H54 (cell line): ENCODE data around the gene NSF.
"Not testable (repeated sequence)": the region's sequence is repeated elsewhere in the genome, so short reads cannot be mapped to it uniquely, and the experiment has no call there.

Source experiments
- DNase-seq: peaks from one replicate; pipeline ENCODE4 v3.0.0; 2011; ENCODE audit warnings: low spot score, mixed read lengths; ENCODE audit not compliant: insufficient read length
- FAIRE-seq: peaks from 3 replicates; lab custom pipeline; 2011; peaks lifted over from hg19 to GRCh38; lab: Jason Lieb, UNC
- POLR2A ChIP-seq: IDR thresholded peaks from 2 replicates; pipeline ENCODE4 v1.6.1; 2011; ENCODE audit warnings: low read depth, mild to moderate bottlenecking, low read length

The NSF gene

GRCh38 chr17:46692196-46692595 is 101.7 kb downstream of the NSF start:
- not testable (repeated sequence) for DNase-seq, FAIRE-seq

GRCh38 chr17:46693283-46693682 is 102.8 kb downstream of the NSF start:
- FAIRE-seq, DNase-seq: not testable (repeated sequence)

DNA sequence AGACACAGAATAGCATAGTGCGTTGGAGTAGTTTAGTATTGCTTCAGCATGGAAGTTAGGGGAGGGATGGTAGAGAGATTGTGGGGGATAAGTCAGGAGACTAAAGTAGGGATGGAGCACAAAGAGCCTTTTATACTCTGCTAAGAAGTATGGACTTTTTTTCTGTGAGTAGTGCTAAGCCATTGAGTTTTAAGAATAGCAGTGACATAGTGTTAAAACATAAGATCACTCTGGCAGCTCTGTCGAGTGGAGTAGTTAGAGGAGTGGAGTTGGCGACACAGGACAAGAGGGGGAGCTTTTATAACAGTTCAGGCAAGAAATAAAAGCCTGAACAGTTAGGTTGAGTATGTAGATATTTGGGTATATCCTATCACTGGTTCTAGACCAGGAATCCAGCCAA is 106.1 kb downstream of the NSF start:
- DNase-seq = not testable (repeated sequence)
- peak; percentile 78 for FAIRE-seq

- not testable (repeated sequence) for DNase-seq, FAIRE-seq
Observed at GRCh38 chr17:46699014-46699413, 108.5 kb downstream of the NSF start.

DNA sequence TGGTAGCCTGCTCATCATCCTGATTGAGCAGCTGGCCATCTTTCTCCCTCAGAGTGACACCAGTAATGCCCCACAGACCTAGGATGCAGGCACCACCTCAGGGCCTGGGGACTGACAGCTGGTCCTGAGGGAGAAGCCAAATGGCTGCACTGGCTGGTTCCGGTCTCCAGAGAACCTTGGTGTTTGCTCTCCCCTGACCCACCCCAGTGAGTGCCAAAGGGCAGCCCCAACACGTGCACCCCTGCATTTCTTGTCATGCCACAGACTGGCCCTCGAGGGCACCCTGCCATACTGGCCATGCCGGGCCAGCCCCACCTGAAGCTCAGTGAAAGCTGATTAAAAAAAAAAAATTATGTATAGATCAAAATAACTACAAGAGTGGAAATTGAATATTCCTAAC is 127.5 kb downstream of the NSF start:
- DNase-seq (no peak), FAIRE-seq (no peak)

DNA sequence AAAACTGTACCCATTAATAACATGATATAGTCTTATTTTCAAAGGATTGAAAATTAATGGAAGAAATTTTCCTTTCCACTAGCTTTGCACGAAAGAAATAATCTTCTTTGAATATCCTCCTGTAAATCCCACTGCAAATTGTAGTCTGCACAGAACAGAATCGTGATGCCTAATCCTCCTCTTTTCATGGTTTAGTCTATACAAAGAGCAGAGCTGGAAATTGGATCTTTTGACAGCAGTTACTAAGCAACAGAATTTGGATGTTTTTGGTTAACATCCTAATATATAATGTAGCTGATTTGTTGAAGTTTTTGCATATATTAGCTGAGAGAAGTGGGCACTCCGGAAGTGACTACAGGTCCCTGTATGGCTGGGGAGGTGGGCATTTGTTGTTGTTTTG is 129.4 kb downstream of the NSF start:
- TF ChIP-seq POLR2A = no peak
- no peak for FAIRE-seq
- DNase-seq = no peak

More for the DNA sequence above, 127.5 kb downstream of the NSF start:
- TF ChIP-seq POLR2A = no peak

DNA sequence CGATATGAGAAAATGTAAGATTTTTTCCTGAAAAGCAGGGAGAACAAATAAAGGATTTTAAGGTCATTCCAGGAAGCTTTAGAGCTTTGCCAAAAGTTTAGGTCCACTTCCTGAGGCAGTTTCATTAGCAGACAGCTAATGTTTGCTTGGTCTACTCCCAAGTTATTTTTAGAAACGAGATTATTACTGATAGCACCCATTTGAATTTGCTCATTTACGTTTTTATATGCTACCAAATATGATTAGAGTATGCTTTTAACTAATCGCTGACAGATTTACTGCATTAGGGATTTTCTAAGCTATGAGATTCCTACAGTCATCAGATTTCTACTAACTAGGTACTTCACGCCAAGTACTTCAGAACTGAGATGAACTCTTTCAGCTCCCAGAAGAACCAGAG is 129.9 kb downstream of the NSF start:
- TF ChIP-seq POLR2A = no peak
- no peak for DNase-seq
- no peak for FAIRE-seq

DNA sequence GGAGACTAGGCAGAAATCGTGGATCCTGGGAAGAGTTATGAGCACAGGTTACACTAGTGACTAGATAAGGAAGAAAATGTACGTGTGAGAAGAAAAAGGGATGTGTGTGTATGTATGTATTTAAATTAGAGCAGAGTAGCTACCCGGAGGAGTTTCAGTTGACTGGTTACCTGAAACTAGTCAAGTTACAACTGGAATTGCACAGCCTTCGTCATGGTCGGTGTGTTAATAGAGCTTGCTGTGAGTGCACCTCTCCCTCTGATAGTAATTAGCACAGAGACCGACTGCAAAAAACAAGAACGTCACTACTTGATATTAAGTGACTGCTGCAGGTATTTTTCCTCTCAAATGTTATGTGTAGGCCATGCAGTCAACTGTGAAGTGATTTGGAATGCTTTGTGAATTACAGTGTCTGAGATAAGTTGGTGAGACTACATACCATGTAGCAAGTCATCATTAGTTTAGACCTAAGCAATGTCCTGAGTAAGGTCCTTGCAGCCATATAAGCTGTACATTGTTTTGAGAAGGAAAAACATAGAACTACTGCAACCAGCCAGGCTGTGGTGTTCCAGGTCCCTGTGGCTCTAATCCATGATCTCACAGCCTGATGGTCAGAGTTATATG is 132.3 kb downstream of the NSF start:
- peak; percentile 69 for FAIRE-seq
- DNase-seq = no peak
- TF ChIP-seq POLR2A = no peak

DNA sequence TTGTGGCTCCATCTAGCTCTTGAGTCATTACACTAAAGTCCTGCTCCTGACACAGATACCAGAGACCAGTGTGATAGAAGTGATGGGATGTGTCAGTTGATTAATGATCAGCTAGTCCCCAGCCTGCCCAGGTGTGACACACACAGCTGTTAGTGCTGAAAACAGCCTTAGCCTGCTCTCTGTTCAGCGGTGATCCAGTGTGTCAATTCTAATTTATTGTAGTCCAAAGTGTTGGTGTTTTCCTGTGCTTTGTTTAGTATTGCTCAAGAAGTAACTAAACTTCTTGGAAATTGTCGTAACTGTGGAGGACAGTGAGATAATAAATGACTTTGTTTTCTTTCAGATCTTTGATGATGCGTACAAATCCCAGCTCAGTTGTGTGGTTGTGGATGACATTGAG is 135.7 kb downstream of the NSF start:
- DNase-seq (no peak), FAIRE-seq (peak; percentile 96)
- TF ChIP-seq POLR2A = no peak

- FAIRE-seq (peak; percentile 99), DNase-seq (peak; percentile 54)
- no peak for TF ChIP-seq POLR2A
Observed at GRCh38 chr17:46727572-46728348, 137.3 kb downstream of the NSF start.

GRCh38 chr17:46730026-46730425 is 139.6 kb downstream of the NSF start:
- FAIRE-seq (no peak), DNase-seq (no peak)
- TF ChIP-seq POLR2A = no peak

DNA sequence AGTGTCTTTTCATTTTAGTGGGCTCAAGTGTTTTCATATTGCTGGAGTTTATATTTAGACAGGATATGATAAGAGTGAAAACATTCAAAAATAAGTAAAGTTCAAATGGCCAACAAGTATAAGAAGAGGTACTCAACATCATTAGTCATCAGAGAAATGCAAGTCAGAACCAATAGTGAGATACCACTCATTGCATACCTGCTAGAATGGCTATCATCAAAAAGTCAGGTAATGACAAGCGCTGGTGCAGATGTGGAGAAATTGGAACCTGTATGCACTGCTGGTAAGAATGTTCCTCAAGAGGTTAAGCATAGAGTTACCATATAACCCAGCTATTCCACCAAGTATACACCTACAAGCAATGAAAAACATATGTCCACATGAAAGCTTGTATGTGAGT is 140.2 kb downstream of the NSF start:
- FAIRE-seq = peak; percentile 67
- no peak for TF ChIP-seq POLR2A
- no peak for DNase-seq

DNA sequence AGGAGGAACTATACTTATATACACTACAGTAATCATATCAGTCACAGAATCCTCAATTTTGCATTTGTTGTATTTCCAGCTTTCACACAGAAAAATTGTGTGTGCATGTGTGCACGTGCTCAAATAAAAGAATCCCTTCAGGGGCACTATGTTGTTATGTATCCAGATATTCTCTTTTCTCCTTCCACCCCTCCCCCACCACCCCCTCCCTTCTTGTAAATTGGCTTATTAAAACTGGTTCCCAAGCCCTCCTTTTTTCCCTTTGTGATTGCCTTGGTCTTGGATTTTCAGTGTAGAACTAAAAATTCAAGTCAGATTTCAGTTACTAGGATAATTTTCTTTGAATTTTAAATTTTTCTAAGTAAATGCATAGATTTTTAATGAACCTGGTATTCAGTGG is 141.7 kb downstream of the NSF start:
- no peak for TF ChIP-seq POLR2A
- DNase-seq = no peak
- no peak for FAIRE-seq

- FAIRE-seq (peak; percentile 48), DNase-seq (no peak)
- no peak for TF ChIP-seq POLR2A
Observed at GRCh38 chr17:46732754-46733398, 142.4 kb downstream of the NSF start.
